ENCODE results near the gene ZNF750.
A peak's percentile ranks its signal among the peaks of the same experiment; 100 is the strongest.
"Not testable (repeated sequence)": the region's sequence is repeated elsewhere in the genome, so short reads cannot be mapped to it uniquely, and the experiment has no call there.

Gene ZNF750

DNA sequence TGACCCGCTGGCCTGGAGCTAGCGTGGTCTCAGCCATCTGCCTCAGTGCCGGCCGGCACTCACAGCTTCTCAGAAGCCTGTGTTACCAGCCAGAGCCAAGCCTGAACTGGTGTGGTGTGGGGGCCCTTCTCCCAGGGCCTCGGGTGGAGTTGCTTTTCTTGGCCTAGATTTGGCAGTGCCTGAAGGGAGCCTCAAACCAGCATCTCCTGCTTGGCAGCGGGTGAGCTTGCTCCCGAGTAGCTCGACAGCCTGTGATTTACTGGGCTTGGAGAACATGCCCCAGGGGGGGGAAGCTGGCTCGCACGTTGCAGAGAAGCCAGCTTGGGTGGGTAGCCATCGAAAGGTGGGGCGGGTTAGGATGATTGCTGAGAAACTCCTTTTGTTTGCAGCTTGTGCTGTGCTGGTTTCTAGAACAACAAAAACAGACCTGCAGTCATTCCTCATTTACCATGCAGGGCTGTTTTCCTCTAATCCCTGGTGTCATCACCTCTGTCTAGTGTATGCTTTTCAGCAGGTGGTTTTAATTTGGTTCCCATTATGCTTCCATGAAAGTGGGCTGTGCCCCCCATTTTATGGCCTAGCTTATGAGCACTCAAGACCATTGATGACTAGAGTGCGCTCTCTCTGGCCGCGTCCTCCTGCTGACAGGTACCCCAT is 45.7 kb downstream of the ZNF750 start:
- DNase-seq (ENCODE audit: low spot score), result no peak

- DNase-seq (ENCODE audit: low spot score), result no peak
These were observed 48.3 kb downstream of the ZNF750 start for GRCh38 chr17:82791532-82791931.

- no peak for DNase-seq (ENCODE audit: low spot score)
These were observed 49.4 kb downstream of the ZNF750 start for GRCh38 chr17:82790391-82790790.

DNA sequence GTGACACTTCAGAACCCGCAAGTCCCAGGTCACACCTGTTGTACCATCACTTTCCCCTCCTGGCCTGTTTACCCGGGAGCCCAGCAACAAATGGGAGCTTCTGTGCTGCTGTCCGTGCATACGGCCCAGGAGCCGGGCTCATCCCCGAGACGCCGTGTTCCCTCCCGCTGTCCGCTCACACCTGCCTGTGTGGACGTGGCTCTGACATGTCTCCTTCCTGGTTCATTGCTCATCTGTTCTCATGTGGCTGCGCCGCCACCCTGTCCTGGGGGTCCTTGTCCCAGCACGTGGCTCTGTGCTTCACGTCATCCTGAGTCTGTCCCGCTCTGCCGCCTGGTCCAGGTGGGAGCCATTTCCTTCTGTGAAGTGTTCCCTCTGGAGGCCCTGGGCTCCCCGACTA is 50.0 kb downstream of the ZNF750 start:
- DNase-seq (ENCODE audit: low spot score), result no peak

GRCh38 chr17:82789051-82789592 is 50.7 kb downstream of the ZNF750 start:
- DNase-seq (ENCODE audit: low spot score), result no peak

GRCh38 chr17:82788206-82789001 is 51.4 kb downstream of the ZNF750 start:
- DNase-seq (ENCODE audit: low spot score), result no peak

- DNase-seq (ENCODE audit: low spot score), result no peak
These were observed 52.6 kb downstream of the ZNF750 start for GRCh38 chr17:82787081-82787848.

DNA sequence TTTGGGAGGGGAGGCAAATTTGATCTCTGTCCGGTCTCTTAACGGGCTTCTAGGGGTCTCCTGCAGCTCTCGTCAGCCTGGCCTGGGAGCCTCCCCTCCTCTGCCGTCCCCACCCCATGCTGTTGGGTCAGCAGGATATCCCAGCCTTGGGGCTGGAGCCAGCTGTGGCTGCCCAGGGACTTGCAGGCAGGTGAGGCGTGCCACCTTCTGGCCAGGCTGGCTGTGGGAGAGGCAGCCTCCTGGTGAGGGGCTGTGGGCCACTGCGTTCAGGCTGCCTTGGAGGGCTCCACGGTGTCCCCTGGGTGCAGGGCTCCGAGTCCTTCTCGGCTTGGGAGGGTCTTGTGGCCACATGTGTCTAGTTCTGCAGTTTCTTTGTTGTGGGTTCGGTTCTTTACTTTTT is 53.4 kb downstream of the ZNF750 start:
- DNase-seq (ENCODE audit: low spot score), result no peak

GRCh38 chr17:82785581-82785980 is 54.2 kb downstream of the ZNF750 start:
- not testable (repeated sequence) for DNase-seq (ENCODE audit: low spot score)

DNA sequence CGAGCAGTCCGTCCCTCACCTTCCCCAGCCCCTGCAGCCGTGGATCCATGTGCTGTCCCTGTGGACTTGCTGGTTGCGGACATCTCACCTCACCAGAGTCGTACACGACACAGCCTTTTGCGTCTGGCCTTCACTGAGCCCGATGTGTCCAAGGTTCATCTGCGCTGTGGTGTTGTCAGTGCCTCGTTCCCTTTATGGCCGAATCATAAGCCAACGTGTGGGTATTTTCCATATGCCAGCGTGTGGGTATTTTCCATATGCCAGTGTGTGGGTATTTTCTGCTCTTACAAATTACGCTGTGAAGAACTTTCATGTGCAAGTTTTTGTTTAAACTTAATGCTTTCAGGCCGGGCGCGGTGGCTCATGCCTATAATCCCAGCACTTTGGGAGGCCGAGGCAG is 56.3 kb downstream of the ZNF750 start:
- DNase-seq (ENCODE audit: low spot score), result no peak

- DNase-seq (ENCODE audit: low spot score), result no peak
These were observed 57.1 kb downstream of the ZNF750 start for GRCh38 chr17:82782657-82783207.

DNA sequence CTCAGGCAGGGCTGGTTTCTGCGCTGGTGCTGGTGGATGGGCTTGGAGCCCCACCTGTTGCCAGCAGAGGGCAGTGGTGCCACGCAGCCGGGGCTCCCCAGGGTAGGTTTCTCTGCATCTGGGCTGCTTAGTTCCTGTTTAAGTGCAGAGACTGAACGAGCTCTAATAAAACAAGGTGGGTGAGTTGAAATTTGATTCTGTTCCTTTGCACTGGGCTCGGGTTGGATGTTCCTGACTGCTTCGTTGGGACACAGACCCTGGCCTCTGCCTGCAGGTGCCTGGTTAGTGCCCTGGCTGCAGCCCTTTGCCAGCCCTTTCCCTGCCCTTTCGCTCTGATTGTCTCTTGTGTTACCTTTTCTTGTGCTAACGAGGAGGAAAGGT is 57.9 kb downstream of the ZNF750 start:
- peak; percentile 83 for DNase-seq (ENCODE audit: low spot score)

DNA sequence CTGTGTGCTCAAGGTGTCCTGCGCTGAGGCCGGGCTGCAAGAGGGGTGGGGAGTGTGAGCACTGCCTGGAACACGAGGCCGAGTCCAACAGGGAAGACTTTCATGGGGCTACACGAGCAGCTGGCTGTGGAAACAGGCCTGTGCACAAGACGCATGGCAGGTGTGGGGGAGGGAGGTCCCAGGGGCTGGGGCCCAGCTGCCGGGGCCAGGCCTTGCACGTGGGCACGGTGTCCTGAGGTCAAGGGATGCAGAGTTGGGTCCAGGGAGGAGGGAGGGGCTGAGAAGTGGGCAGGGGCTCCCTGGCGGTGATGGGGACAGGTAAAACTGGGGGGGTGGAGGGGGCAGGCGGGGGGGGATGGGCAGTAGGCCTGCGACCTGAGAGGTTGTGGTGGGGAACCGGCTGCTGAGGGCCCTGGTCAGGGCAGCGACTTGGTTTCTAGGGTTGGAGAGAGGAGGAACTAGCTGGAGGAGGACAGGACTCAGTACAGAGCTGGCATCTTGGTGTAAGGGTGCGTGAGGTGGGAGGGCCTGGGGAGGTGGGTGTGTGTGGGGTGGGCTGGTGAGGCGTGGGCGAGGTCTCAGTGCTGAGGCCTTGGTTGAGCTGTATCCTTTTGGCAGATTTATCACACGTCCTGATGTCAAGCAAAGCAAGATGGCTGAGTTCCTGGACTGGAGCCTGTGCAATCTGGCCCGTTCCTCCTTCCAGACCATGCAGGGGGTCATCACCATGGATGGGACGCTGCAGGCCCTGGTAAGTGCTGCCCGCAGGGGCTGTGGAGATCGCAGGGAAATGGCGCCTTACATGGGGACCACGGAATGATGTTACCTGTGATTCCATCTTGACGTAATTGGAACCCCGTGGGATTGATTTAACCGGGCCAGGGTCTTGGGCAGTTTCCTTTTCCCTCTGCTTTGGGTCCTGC is 58.6 kb downstream of the ZNF750 start:
- DNase-seq (ENCODE audit: low spot score), result no peak

DNA sequence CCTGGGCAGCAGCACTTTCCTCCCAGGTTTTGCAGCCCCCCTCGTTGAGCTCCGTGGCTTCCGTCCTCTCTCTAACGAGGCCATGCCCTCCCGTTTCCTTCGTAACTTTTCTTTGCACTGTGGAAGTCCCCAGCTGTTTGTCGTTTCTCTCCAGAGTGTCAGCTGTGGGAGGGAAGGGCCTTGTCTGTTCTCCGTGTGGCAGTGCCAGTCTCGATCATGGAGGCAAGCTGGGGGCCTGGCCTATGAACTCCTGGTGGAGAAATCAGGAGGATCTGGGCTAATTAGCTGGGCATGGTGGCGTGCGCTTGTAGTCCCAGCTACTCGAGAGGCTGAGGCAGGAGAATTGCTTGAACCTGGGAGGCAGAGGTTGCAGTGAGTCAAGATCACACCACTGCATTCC is 59.6 kb downstream of the ZNF750 start:
- no peak for DNase-seq (ENCODE audit: low spot score)

DNA sequence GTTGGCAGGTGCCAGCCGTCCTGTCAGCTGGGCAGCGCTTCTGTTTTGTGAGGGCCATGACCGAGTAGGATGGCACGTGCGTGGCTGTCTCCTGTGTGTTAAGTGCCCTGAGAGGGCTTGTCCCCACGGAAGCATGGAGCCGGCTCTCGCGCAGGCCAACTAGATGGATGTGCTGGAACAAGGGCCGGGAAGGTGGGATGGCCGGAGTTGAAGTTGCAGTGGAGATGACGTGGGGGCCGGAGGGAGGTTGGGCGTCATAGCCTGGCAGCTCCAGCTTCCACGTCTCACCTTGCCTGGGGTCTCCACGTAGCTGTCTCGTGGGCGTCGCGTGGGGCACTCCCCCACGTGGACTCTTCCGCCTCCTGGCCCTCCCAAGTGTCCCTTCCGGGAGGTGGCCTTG is 60.3 kb downstream of the ZNF750 start:
- DNase-seq (ENCODE audit: low spot score), result no peak
